HG02938 (cell line): ENCODE measurements around the gene ZNF652.
"Not testable (repeated sequence)": the region's sequence is repeated elsewhere in the genome, so short reads cannot be mapped to it uniquely, and the experiment has no call there.

Experiments used
- ATAC-seq: cut with Tn5 transposase; IDR thresholded peaks from one replicate; pipeline ENCODE4 v1.9.1; 2021; ENCODE audit warnings: mild to moderate bottlenecking, moderate library complexity; ENCODE audit not compliant: unreplicated experiment

ZNF652 gene

GRCh38 chr17:49316889-49317675, 45.0 kb downstream of the ZNF652 start:
- ATAC-seq: no peak

- no peak for ATAC-seq
These were observed 45.8 kb downstream of the ZNF652 start for GRCh38 chr17:49316258-49316570.

GRCh38 chr17:49315551-49316257, 46.3 kb downstream of the ZNF652 start:
- peak; percentile 52 for ATAC-seq

GRCh38 chr17:49312722-49313121, 49.3 kb downstream of the ZNF652 start:
- ATAC-seq: no peak

GRCh38 chr17:49299996-49300395, 62.1 kb downstream of the ZNF652 start:
- ATAC-seq: no peak

GRCh38 chr17:49298371-49298976, 63.6 kb downstream of the ZNF652 start:
- ATAC-seq: no peak

GRCh38 chr17:49297141-49297540, 64.9 kb downstream of the ZNF652 start:
- ATAC-seq: no peak

GRCh38 chr17:49294122-49294521, 67.9 kb downstream of the ZNF652 start:
- ATAC-seq: no peak

GRCh38 chr17:49292901-49293300, 69.1 kb downstream of the ZNF652 start:
- no peak for ATAC-seq

GRCh38 chr17:49291929-49292328, 70.1 kb downstream of the ZNF652 start:
- no peak for ATAC-seq

GRCh38 chr17:49290690-49291359, 71.2 kb downstream of the ZNF652 start:
- ATAC-seq: no peak

- no peak for ATAC-seq
These were observed 73.7 kb downstream of the ZNF652 start for GRCh38 chr17:49288388-49288787.

- ATAC-seq: no peak
These were observed 74.6 kb downstream of the ZNF652 start for GRCh38 chr17:49287481-49287880.

GRCh38 chr17:49286261-49286973, 75.6 kb downstream of the ZNF652 start:
- ATAC-seq: not testable (repeated sequence)

- no peak for ATAC-seq
These were observed 76.3 kb downstream of the ZNF652 start for GRCh38 chr17:49285716-49286115.

GRCh38 chr17:49280918-49281317, 81.1 kb downstream of the ZNF652 start:
- ATAC-seq: no peak

- ATAC-seq: no peak
These were observed 82.0 kb downstream of the ZNF652 start for GRCh38 chr17:49280061-49280460.

GRCh38 chr17:49279263-49280015, 82.6 kb downstream of the ZNF652 start:
- not testable (repeated sequence) for ATAC-seq

GRCh38 chr17:49278076-49278475, 84.0 kb downstream of the ZNF652 start:
- ATAC-seq: no peak

GRCh38 chr17:49277638-49278037, 84.4 kb downstream of the ZNF652 start:
- no peak for ATAC-seq
